HCT116 (cell line): ENCODE measurements around the gene HMGCS2. TPM values are rescaled to one million over a fixed set of nuclear protein-coding genes. Genes with fewer than 3 reads are reported as not detected.

ENCODE experiments used
- ATAC-seq: fragments of 200-7000 bp; cut with Tn5 transposase; 2 replicates; pipeline ENCODE4 v1.9.1; 2020; ENCODE audit warnings: mild to moderate bottlenecking, moderate library complexity
- BruUV-seq: library from RNA; stranded (reverse); fragments of 400-500 nt; replicated peaks from 2 replicates; lab custom pipeline; 2021; lab: Mats Ljungman, UMichigan
- CTCF ChIA-PET: fragments of 300-600 bp; sonication (Branson Sonifier 250); formaldehyde crosslinking; loops from one replicate; lab custom pipeline; 2021; ENCODE audit warnings: antibody characterized with exemption; lab: Charles Lee
- POLR2A ChIA-PET: fragments of 300-600, 350-600 bp; sonication (Branson Sonifier 250); formaldehyde crosslinking; loops from one replicate; lab custom pipeline; 2021; ENCODE audit warnings: antibody characterized with exemption; lab: Charles Lee
- RAD21 ChIA-PET, 2 experiments: fragments of 300-600 bp; sonication (Branson Sonifier 250); formaldehyde crosslinking; loops; one replicate each; lab custom pipeline; 2023; ENCODE audit warnings: low total read pairs in 2 of 2; ENCODE audit not compliant: uncharacterized antibody in 2 of 2, unreplicated experiment in 2 of 2, low non-redundant PET in 1 of 2; lab: Charles Lee
- DNase-seq: peaks from one replicate; pipeline ENCODE4 v3.0.0-alpha.2; 2010; ENCODE audit warnings: low read depth, low spot score
- H2AFZ ChIP-seq: fragments of 200-600 bp; shearing (Covaris generic), sonication (generic); 2 replicates; pipeline ENCODE4 v1.6.1; 2017; ENCODE audit warnings: low read depth, mixed run types, mixed read lengths, antibody characterized with exemption, low read length; ENCODE audit not compliant: poor library complexity, severe bottlenecking
- H3K27ac ChIP-seq: 2 replicates; pipeline ENCODE4 v1.5.1; 2012; ENCODE audit warnings: low read depth, low read length
- H3K27me3 ChIP-seq: fragments of 200-600 bp; sonication (generic); 2 replicates; pipeline ENCODE4 v1.6.1; 2016; ENCODE audit warnings: mixed run types, low read length, mixed read lengths; ENCODE audit not compliant: insufficient read depth
- H3K36me3 ChIP-seq, 2 experiments: fragments of 200-500 bp in 1 of 2; fragments of 200-600 bp in 1 of 2; sonication (Bioruptor generic) in 1 of 2; sonication (generic) in 1 of 2; 2 replicates each; pipeline versions ENCODE4 v1.5.1 to v1.6.1; 2014 to 2016; ENCODE audit warnings: low read length in 2 of 2, inconsistent platforms in 1 of 2, mixed read lengths in 1 of 2, mixed run types in 1 of 2; ENCODE audit not compliant: insufficient read depth in 2 of 2, control insufficient read depth in 1 of 2
- H3K4me1 ChIP-seq, 2 experiments: fragments of 200-600 bp in 1 of 2; sonication (generic) in 1 of 2; 2 replicates each; pipeline versions ENCODE4 v1.5.1 to v1.6.1; 2012 to 2017; ENCODE audit warnings: low read length in 2 of 2, inconsistent platforms in 1 of 2, mild to moderate bottlenecking in 1 of 2, mixed read lengths in 1 of 2, mixed run types in 1 of 2, moderate library complexity in 1 of 2; ENCODE audit not compliant: insufficient read depth in 2 of 2, control insufficient read depth in 1 of 2
- H3K4me2 ChIP-seq: fragments of 200-600 bp; sonication (generic); 2 replicates; pipeline ENCODE4 v1.6.1; 2017; ENCODE audit warnings: mixed run types, low read length, mixed read lengths
- H3K4me3 ChIP-seq, 2 experiments: fragments of 200-600 bp in 1 of 2; sonication (generic) in 1 of 2; replicated peaks in 1 of 2; 2 replicates each; pipeline ENCODE4 v1.5.1; 2011 to 2016; ENCODE audit warnings: low read length in 2 of 2, control low read depth in 1 of 2, low read depth in 1 of 2, mild to moderate bottlenecking in 1 of 2, mixed read lengths in 1 of 2, mixed run types in 1 of 2
- H3K79me2 ChIP-seq: fragments of 200-600 bp; sonication (generic); 2 replicates; pipeline ENCODE4 v1.6.1; 2017; ENCODE audit warnings: mild to moderate bottlenecking, mixed run types, low read length, moderate library complexity, mixed read lengths; ENCODE audit not compliant: insufficient read depth
- H3K9ac ChIP-seq: fragments of 200-600 bp; sonication (generic); 2 replicates; pipeline ENCODE4 v1.6.1; 2016; ENCODE audit warnings: low read length, mixed read lengths
- H3K9me2 ChIP-seq: fragments of 200-600 bp; sonication (generic), shearing (Covaris generic); 2 replicates; pipeline ENCODE4 v1.6.1; 2017; ENCODE audit warnings: mixed run types, mild to moderate bottlenecking, moderate library complexity; ENCODE audit not compliant: insufficient read depth
- H3K9me3 ChIP-seq, 2 experiments: fragments of 200-500 bp in 1 of 2; fragments of 200-600 bp in 1 of 2; sonication (Bioruptor generic) in 1 of 2; sonication (generic) in 1 of 2; 2 replicates each; pipeline ENCODE4 v1.6.1; 2014 to 2017; ENCODE audit warnings: low read length in 2 of 2, mixed read lengths in 2 of 2, inconsistent platforms in 1 of 2, low read depth in 1 of 2, mild to moderate bottlenecking in 1 of 2, mixed run types in 1 of 2, moderate library complexity in 1 of 2; ENCODE audit not compliant: control insufficient read depth in 1 of 2, insufficient read depth in 1 of 2
- H4K20me1 ChIP-seq: fragments of 200-600 bp; sonication (generic), shearing (Covaris generic); 2 replicates; pipeline ENCODE4 v1.6.1; 2017; ENCODE audit warnings: mixed run types, mild to moderate bottlenecking, moderate library complexity; ENCODE audit not compliant: insufficient read depth
- CBX3 ChIP-seq: IDR thresholded peaks from 2 replicates; pipeline ENCODE4 v1.6.1; 2012; ENCODE audit warnings: low read depth
- CEBPB ChIP-seq: IDR thresholded peaks from 2 replicates; pipeline ENCODE4 v1.6.1; 2012; ENCODE audit warnings: low read depth
- CTCF ChIP-seq, 3 experiments: fragments of 200-600 bp in 1 of 3; sonication (generic) in 1 of 3; IDR thresholded peaks in 2 of 3; conservative IDR thresholded peaks in 1 of 3; 2 replicates each; pipeline ENCODE4 v1.5.1; 2012 to 2017; ENCODE audit warnings: low read depth in 2 of 3, low read length in 2 of 3, antibody characterized with exemption in 1 of 3, borderline replicate concordance in 1 of 3, control low read depth in 1 of 3, mild to moderate bottlenecking in 1 of 3, mixed read lengths in 1 of 3, mixed run types in 1 of 3, moderate library complexity in 1 of 3; ENCODE audit not compliant: insufficient read depth in 1 of 3
- ELF1 ChIP-seq: IDR thresholded peaks from 2 replicates; pipeline ENCODE4 v1.6.1; 2012; ENCODE audit warnings: low read depth, borderline replicate concordance
- EZH2 ChIP-seq: fragments of 200-600 bp; sonication (generic); IDR thresholded peaks from 2 replicates; pipeline ENCODE4 v1.6.1; 2017; ENCODE audit warnings: antibody characterized with exemption, mixed run types
- EZH2phosphoT487 ChIP-seq: fragments of 200-600 bp; IDR thresholded peaks from 2 replicates; pipeline ENCODE4 v1.6.1; 2018; ENCODE audit warnings: antibody characterized with exemption, borderline replicate concordance
- JUND ChIP-seq: IDR thresholded peaks from 2 replicates; pipeline ENCODE4 v1.6.1; 2012
- POLR2A ChIP-seq: IDR thresholded peaks from 2 replicates; pipeline ENCODE4 v1.7.0; 2011; ENCODE audit warnings: borderline replicate concordance; ENCODE audit not compliant: insufficient read depth, insufficient read length; ENCODE audit errors: extremely low read depth
- POLR2AphosphoS5 ChIP-seq: IDR thresholded peaks from 2 replicates; pipeline ENCODE4 v1.6.1; 2011; ENCODE audit warnings: mild to moderate bottlenecking, low read depth, low read length, moderate library complexity
- REST ChIP-seq: IDR thresholded peaks from 2 replicates; pipeline ENCODE4 v1.6.1; 2012; ENCODE audit warnings: low read depth
- SIN3A ChIP-seq: IDR thresholded peaks from 2 replicates; pipeline ENCODE4 v1.6.1; 2012; ENCODE audit warnings: low read depth
- SP1 ChIP-seq: IDR thresholded peaks from 2 replicates; pipeline ENCODE4 v1.6.1; 2012; ENCODE audit warnings: low read depth
- SRF ChIP-seq: IDR thresholded peaks from 2 replicates; pipeline ENCODE4 v1.6.1; 2012; ENCODE audit warnings: low read depth
- intact Hi-C: fragments of 100-400 bp; cut with micrococcal nuclease; formaldehyde crosslinking; loops from 2 replicates; pipeline ENCODE4 v1.10.0; 2022
- total RNA-seq: library from RNA; stranded (reverse); gene quantifications from one replicate; pipeline ENCODE4 v1.2.1, GENCODE V29; 2021; ENCODE audit not compliant: unreplicated experiment
- TF ChIP-seq, protein P1 (sequence below): IDR thresholded peaks from 2 replicates; pipeline ENCODE4 v1.6.1; 2012

The HMGCS2 gene
- total RNA-seq, 1 experiment from 2014 or later: 0.20 TPM

GRCh38 chr1:119814288-119814687 lies 45.6 kb upstream of the HMGCS2 start:
- Histone ChIP-seq H3K36me3 (no peaks in the 10 kb centered on the region), H3K27ac (no peak overlapping the region), H3K9ac (no peak overlapping the region), H3K4me1 (peaks cover 0 to 15% of the 10 kb centered on the region in 2 experiments; a peak in 2 of 4 replicates), H3K9me2 (no peaks in the 10 kb centered on the region), H3K9me3 (no peaks in the 10 kb centered on the region), H3K27me3 (no peaks in the 10 kb centered on the region), H4K20me1 (no peaks in the 10 kb centered on the region), H3K4me3 (no peak overlapping the region), H2AFZ (no peak overlapping the region), H3K79me2 (no peaks in the 10 kb centered on the region), H3K4me2 (no peak overlapping the region)
- TF ChIP-seq SRF (no peak), REST (no peak), ELF1 (no peak), POLR2AphosphoS5 (no peak), CBX3 (no peak), POLR2A (no peak), CTCF (IDR thresholded peaks at IDR 0.05 in 2 of 3, conservative IDR thresholded peaks at IDR 0.05 in 1 of 3; ENCODE audit: borderline replicate concordance in 1 of 3, insufficient read depth in 1 of 3, low read depth in 2 of 3, low read length in 2 of 3) (no peak), SP1 (no peak), JUND (no peak), SIN3A (no peak), CEBPB (no peak), EZH2 (no peak), EZH2phosphoT487 (no peak)
- TF ChIP-seq, protein P1, sequence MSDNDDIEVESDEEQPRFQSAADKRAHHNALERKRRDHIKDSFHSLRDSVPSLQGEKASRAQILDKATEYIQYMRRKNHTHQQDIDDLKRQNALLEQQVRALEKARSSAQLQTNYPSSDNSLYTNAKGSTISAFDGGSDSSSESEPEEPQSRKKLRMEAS: no peak
- CTCF ChIA-PET: no interaction called here
- intact Hi-C loops: no loop called here
- POLR2A ChIA-PET: no interaction called here
- DNase-seq (no peak), ATAC-seq (no peak)
- RAD21 ChIA-PET: no interaction called here
- BruUV-seq: no TSS peak
